B cell (primary cell): ENCODE results near the gene LCN1.

Source experiments
- EZH2 ChIP-seq: IDR thresholded peaks from 2 replicates; pipeline ENCODE4 v1.6.1; 2012; ENCODE audit warnings: borderline replicate concordance, low read depth, mild to moderate bottlenecking, moderate library complexity, low read length; ENCODE audit not compliant: insufficient read depth, poor library complexity, severe bottlenecking
- TF ChIP-seq, protein P1 (sequence below): fragments of 200-600 bp; IDR thresholded peaks from one replicate; pipeline ENCODE4 v1.8.0; 2022; ENCODE audit warnings: antibody characterized with exemption, mild to moderate bottlenecking

DNA sequence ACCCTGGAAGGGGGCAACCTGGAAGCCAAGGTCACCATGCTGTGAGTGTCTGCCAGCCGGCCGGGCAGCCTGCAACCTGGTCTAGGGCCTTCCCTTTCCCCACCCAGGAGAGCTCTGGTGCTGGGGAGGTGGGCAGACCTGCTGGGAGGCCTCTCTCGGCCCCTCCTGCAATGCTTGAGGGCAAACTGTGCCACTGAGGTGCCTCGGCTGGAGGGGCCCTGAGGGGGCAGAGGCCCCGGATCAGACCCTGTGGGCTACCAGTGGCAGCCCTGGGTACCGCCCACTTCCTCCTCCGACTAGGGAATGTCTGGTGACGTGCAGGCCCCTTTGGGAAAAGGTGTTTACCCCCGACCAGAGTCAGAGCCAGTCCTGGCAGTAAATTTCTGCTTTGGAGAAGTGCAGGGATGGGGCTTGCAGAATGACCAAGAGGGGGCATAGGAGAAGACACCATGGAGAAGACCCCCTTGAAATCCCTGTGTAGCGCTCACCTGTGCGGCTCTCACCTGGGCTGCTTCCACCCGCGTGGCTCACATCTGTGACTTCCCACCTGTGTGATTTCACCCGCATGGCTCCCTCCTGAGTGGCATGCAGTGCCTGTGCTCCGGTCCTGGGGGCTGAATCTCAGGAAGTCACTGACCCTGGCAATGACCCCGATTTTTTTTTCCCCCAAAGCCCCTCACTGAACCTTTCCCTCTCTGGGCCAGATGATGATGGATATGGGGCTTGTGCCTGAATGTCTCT lies 1.1 kb downstream of the LCN1 start:
- TF ChIP-seq, protein P1, sequence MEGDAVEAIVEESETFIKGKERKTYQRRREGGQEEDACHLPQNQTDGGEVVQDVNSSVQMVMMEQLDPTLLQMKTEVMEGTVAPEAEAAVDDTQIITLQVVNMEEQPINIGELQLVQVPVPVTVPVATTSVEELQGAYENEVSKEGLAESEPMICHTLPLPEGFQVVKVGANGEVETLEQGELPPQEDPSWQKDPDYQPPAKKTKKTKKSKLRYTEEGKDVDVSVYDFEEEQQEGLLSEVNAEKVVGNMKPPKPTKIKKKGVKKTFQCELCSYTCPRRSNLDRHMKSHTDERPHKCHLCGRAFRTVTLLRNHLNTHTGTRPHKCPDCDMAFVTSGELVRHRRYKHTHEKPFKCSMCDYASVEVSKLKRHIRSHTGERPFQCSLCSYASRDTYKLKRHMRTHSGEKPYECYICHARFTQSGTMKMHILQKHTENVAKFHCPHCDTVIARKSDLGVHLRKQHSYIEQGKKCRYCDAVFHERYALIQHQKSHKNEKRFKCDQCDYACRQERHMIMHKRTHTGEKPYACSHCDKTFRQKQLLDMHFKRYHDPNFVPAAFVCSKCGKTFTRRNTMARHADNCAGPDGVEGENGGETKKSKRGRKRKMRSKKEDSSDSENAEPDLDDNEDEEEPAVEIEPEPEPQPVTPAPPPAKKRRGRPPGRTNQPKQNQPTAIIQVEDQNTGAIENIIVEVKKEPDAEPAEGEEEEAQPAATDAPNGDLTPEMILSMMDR, result no peak
- no peak for TF ChIP-seq EZH2
